ENCODE results near the gene SRSF7.
"Not testable (repeated sequence)": the region's sequence is repeated elsewhere in the genome, so short reads cannot be mapped to it uniquely, and the experiment has no call there.

SRSF7 gene

GRCh38 chr2:38747819-38748218, 3.3 kb downstream of the SRSF7 start:
- FAIRE-seq, result no peak
- TF ChIP-seq POLR2A (IDR thresholded peaks at IDR 0.05; ENCODE audit: low read depth, low read length), result no peak
- DNase-seq (ENCODE audit: insufficient read length, low spot score), result no peak

GRCh38 chr2:38747007-38747424, 4.1 kb downstream of the SRSF7 start:
- no peak for DNase-seq (ENCODE audit: insufficient read length, low spot score)
- no peak for TF ChIP-seq POLR2A (IDR thresholded peaks at IDR 0.05; ENCODE audit: low read depth, low read length)

GRCh38 chr2:38745267-38745666, 5.9 kb downstream of the SRSF7 start:
- DNase-seq (ENCODE audit: insufficient read length, low spot score), result no peak
- TF ChIP-seq POLR2A (IDR thresholded peaks at IDR 0.05; ENCODE audit: low read depth, low read length), result no peak
- no peak for FAIRE-seq

More at GRCh38 chr2:38747007-38747424, 4.1 kb downstream of the SRSF7 start:
- FAIRE-seq, result no peak

GRCh38 chr2:38744399-38744780, 6.8 kb downstream of the SRSF7 start:
- no peak for TF ChIP-seq POLR2A (IDR thresholded peaks at IDR 0.05; ENCODE audit: low read depth, low read length)
- DNase-seq (ENCODE audit: insufficient read length, low spot score), result no peak
- no peak for FAIRE-seq

GRCh38 chr2:38743672-38744398, 7.3 kb downstream of the SRSF7 start:
- DNase-seq (ENCODE audit: insufficient read length, low spot score) (no peak), FAIRE-seq (no peak)
- no peak for TF ChIP-seq POLR2A (IDR thresholded peaks at IDR 0.05; ENCODE audit: low read depth, low read length)

GRCh38 chr2:38742797-38743559, 8.2 kb downstream of the SRSF7 start:
- no peak for TF ChIP-seq POLR2A (IDR thresholded peaks at IDR 0.05; ENCODE audit: low read depth, low read length)
- DNase-seq (ENCODE audit: insufficient read length, low spot score), result no peak
- FAIRE-seq, result no peak

GRCh38 chr2:38740851-38741731, 10.1 kb downstream of the SRSF7 start:
- FAIRE-seq, result no peak
- TF ChIP-seq POLR2A (IDR thresholded peaks at IDR 0.05; ENCODE audit: low read depth, low read length), result no peak
- peak; percentile 43 for DNase-seq (ENCODE audit: insufficient read length, low spot score)

- TF ChIP-seq POLR2A (IDR thresholded peaks at IDR 0.05; ENCODE audit: low read depth, low read length), result no peak
- DNase-seq (ENCODE audit: insufficient read length, low spot score), result no peak
- no peak for FAIRE-seq
These were observed 11.6 kb downstream of the SRSF7 start for GRCh38 chr2:38739524-38739923.

GRCh38 chr2:38737925-38738324, 13.2 kb downstream of the SRSF7 start:
- FAIRE-seq (no peak), DNase-seq (ENCODE audit: insufficient read length, low spot score) (no peak)
- TF ChIP-seq POLR2A (IDR thresholded peaks at IDR 0.05; ENCODE audit: low read depth, low read length), result no peak

- not testable (repeated sequence) for FAIRE-seq; DNase-seq (ENCODE audit: insufficient read length, low spot score)
These were observed 14.0 kb downstream of the SRSF7 start for GRCh38 chr2:38737000-38737698.

- TF ChIP-seq POLR2A (IDR thresholded peaks at IDR 0.05; ENCODE audit: low read depth, low read length), result no peak
- no peak for DNase-seq (ENCODE audit: insufficient read length, low spot score)
- FAIRE-seq, result no peak
These were observed 15.2 kb downstream of the SRSF7 start for GRCh38 chr2:38735999-38736320.

- no peak for TF ChIP-seq POLR2A (IDR thresholded peaks at IDR 0.05; ENCODE audit: low read depth, low read length)
- no peak for DNase-seq (ENCODE audit: insufficient read length, low spot score)
- FAIRE-seq, result no peak
These were observed 16.7 kb downstream of the SRSF7 start for GRCh38 chr2:38734299-38735058.

All from H54 (cell line).